ENCODE results near the gene FAM229A. TPM values are rescaled to one million over a fixed set of nuclear protein-coding genes. Genes with fewer than 3 reads are reported as not detected.
A peak's percentile ranks its signal among the peaks of the same experiment; 100 is the strongest.

FAM229A gene
- total and polyA plus RNA-seq, 2 donors = 1.6 to 14.6 TPM

DNA sequence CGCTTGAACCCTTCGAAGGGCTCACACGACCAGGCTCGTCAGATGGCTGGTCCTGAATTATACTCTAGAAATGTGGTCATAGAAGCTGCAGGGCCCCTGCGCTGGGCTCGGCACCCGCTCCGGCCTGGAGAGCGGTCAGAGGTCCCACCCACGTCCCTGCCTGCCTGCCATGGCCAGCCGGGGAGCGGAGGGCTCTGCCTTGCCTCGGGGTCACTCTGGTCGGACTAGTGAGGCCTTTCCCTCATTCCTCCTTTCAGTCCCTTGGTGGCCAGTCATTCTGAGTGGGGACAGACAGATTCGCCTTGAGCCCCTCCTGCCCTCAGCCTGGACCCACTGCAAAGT lies 25.7 kb downstream of the FAM229A start:
- H3K27ac ChIP-seq (ENCODE audit: low read depth in 1 of 2, low read length in 1 of 2) = no peak overlapping the region
- no peak for DNase-seq (ENCODE audit: low read depth in 6 of 9, low spot score in 9 of 9)
- no peaks in the 10 kb centered on the region for H3K9me3 ChIP-seq (ENCODE audit: control insufficient read depth in 2 of 2, insufficient read depth in 1 of 2, low read length in 1 of 2)
- H3K27me3 ChIP-seq (ENCODE audit: control insufficient read depth in 2 of 2, insufficient read depth in 1 of 2, low read length in 1 of 2) = peaks cover 0 to 19% of the 10 kb centered on the region in 2 donors
- 47% methylated on average over 15 of the region's 15 CpGs for WGBS
- peaks cover 19 to 31% of the 10 kb centered on the region in 2 donors for H3K36me3 ChIP-seq (ENCODE audit: control insufficient read depth in 2 of 2, insufficient read depth in 2 of 2, low read length in 1 of 2)
- H3K4me3 ChIP-seq (ENCODE audit: low read length in 2 of 2) = peak overlapping the region; percentile 22 to 70
- peaks cover 10 to 53% of the 10 kb centered on the region in 2 donors for H3K4me1 ChIP-seq (ENCODE audit: control insufficient read depth in 2 of 2, insufficient read depth in 2 of 2, low read length in 2 of 2)

DNA sequence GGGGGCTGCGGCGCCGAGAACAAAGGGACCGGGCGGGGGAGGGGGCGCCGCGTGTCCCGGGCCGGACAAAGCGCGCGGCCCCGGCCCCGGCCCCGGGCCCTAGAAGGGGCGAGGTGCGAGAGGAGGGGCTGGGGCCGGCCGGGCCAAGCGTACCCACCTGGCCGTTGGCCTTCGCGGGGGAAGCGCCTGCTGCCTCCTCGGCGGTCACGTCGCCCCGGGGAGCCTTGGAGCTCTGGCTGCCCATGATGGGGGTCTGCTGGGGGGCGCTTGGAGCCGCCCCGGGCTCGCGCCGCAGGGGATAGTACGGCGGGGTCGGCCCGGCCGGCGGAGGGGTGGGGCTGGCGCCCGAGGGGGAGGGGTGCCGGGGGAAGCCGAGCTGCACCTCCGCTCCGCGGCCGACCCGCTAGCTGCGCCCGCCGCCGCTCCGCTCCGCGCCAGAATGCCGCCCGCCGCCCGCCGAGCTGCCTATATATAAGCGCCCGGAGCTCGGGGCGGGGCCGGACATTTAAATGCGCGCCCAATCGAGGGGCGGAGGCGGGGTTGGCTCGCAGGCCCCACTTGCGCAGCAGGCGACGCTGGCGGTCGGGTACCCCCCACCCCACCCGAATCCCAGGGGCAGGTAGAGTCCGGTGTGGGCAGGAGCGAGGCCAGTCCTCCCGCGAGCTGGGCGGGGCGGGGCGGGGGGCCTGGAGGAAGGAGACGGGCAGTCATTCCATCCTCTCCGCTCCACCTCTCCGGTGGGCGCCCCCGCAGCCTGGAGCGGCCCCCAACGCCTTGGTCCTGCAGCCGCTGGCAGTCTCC lies 26.3 kb downstream of the FAM229A start, which contains the start of gene MARCKSL1:
Gene MARCKSL1, minus strand, starts transcription at position 444 of the 801 bp plus-strand sequence. Its CDS starts 200 bp downstream, at position 244.
- peak; percentile 41 to 94 (median 85) for DNase-seq (ENCODE audit: low read depth in 6 of 9, low spot score in 9 of 9)
- peaks cover 25 to 37% of the 10 kb centered on the region in 2 donors for H3K36me3 ChIP-seq (ENCODE audit: control insufficient read depth in 2 of 2, insufficient read depth in 2 of 2, low read length in 1 of 2)
- 2% methylated on average over 95 of the region's 95 CpGs for WGBS

DNA sequence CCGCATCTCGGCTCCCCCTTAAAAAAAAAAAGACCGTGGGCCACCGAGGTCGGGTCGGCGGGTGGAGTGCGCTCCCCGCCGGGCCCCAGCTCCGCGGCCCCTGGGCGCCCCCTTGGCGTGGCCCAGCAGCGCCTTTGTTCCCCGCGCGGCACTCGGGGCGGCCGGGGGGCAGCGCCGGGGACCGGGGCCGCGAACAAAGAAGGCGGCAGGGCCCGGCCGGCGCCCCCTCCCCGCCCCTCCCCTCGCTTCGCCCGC lies 26.8 kb downstream of the FAM229A start:
- Histone ChIP-seq H3K36me3 (ENCODE audit: control insufficient read depth in 2 of 2, insufficient read depth in 2 of 2, low read length in 1 of 2) (peaks cover 30 to 42% of the 10 kb centered on the region in 2 donors), H3K27me3 (ENCODE audit: control insufficient read depth in 2 of 2, insufficient read depth in 1 of 2, low read length in 1 of 2) (peaks cover 0 to 19% of the 10 kb centered on the region in 2 donors), H3K27ac (ENCODE audit: low read depth in 1 of 2, low read length in 1 of 2) (no peak overlapping the region), H3K4me1 (ENCODE audit: control insufficient read depth in 2 of 2, insufficient read depth in 2 of 2, low read length in 2 of 2) (peaks cover 10 to 50% of the 10 kb centered on the region in 2 donors), H3K4me3 (ENCODE audit: low read length in 2 of 2) (peak overlapping the region; percentile 70 to 73), H3K9me3 (ENCODE audit: control insufficient read depth in 2 of 2, insufficient read depth in 1 of 2, low read length in 1 of 2) (no peaks in the 10 kb centered on the region)
- under 1% methylated on average over 34 of the region's 34 CpGs for WGBS
- no peak for DNase-seq (ENCODE audit: low read depth in 6 of 9, low spot score in 9 of 9)

More for the DNA sequence above, 26.3 kb downstream of the FAM229A start, which contains the start of gene MARCKSL1:
- peaks cover 10 to 50% of the 10 kb centered on the region in 2 donors for H3K4me1 ChIP-seq (ENCODE audit: control insufficient read depth in 2 of 2, insufficient read depth in 2 of 2, low read length in 2 of 2)
- H3K4me3 ChIP-seq (ENCODE audit: low read length in 2 of 2) = peak within 1 kb of the TSS; percentile 70 to 73
- peaks cover 0 to 19% of the 10 kb centered on the region in 2 donors for H3K27me3 ChIP-seq (ENCODE audit: control insufficient read depth in 2 of 2, insufficient read depth in 1 of 2, low read length in 1 of 2)
- H3K9me3 ChIP-seq (ENCODE audit: control insufficient read depth in 2 of 2, insufficient read depth in 1 of 2, low read length in 1 of 2) = no peaks in the 10 kb centered on the region
- peak within 1 kb of the TSS; percentile 32 to 64 for H3K27ac ChIP-seq (ENCODE audit: low read depth in 1 of 2, low read length in 1 of 2)

DNA sequence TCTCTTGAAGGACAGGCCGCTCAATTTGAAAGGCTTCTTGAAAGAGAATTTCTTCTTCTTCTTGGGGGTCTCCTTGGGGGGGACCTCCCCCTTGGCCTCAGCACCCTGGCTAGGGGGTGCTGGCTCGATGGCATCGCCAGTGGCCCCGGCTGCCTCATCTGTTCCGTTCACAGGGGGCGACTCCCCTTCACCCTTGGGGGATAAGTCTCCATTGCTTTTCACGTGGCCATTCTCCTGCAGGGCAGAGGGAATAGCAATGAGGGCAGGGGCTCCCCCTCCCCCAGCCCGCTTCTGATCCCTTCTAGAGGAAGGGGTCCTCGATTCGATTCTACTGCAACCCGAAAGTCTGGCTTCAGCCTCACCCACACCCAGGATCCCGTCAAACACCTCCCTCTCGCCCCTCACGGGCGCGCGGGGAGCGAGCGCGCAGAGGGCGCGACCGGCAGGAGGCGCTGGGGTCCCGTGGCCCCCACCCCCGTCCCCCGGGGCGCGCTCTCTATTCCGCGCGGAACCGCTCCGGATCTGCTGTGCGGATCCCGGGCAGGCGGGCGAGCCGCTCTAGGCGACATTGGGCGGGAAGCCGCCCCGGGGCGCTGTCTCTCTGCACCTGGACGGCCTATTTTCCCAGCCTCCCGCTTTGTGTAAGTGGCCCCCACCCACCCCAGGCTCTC lies 27.3 kb downstream of the FAM229A start:
- peak in 7 of 9 donors; percentile 63 to 87 (median 76) for DNase-seq (ENCODE audit: low read depth in 6 of 9, low spot score in 9 of 9)

DNA sequence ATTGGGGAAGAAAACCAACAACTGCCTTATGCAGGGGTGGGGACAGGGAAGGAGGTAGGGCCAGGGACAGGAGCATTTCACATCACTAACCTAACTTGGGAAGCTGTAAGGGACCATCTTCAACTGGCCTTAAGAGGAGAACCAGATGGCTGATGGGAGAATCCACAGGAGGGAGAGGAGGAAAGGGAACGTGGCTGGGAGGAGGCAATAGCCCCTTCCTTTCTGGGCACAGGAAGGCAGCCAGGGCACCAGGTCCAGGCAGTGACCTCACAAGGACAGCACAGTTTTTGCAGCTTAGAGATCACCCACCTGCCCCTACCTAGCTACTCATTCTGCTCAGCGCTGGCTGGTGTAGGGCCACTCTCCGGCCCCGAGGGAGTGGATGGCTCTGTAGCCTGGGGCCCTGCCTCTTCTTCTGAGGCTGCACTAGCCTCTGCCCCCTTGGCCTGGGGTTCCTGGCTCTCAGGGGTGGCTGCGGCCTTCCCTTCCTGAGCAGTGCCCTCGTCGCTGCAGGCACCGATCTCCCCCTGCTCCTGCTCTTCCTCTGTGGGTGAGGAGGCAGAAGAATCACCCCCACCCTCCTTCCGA lies 27.9 kb downstream of the FAM229A start:
- Histone ChIP-seq H3K36me3 (ENCODE audit: control insufficient read depth in 2 of 2, insufficient read depth in 2 of 2, low read length in 1 of 2) (peaks cover 41 to 53% of the 10 kb centered on the region in 2 donors), H3K27me3 (ENCODE audit: control insufficient read depth in 2 of 2, insufficient read depth in 1 of 2, low read length in 1 of 2) (peaks cover 0 to 19% of the 10 kb centered on the region in 2 donors), H3K4me3 (ENCODE audit: low read length in 2 of 2) (peak overlapping the region; percentile 70 to 73), H3K4me1 (ENCODE audit: control insufficient read depth in 2 of 2, insufficient read depth in 2 of 2, low read length in 2 of 2) (peaks cover 10 to 50% of the 10 kb centered on the region in 2 donors), H3K27ac (ENCODE audit: low read depth in 1 of 2, low read length in 1 of 2) (peak overlapping the region in 1 of 2 donors; percentile 47), H3K9me3 (ENCODE audit: control insufficient read depth in 2 of 2, insufficient read depth in 1 of 2, low read length in 1 of 2) (no peaks in the 10 kb centered on the region)
- DNase-seq (ENCODE audit: low read depth in 6 of 9, low spot score in 9 of 9) = peak in 1 of 9 donors; percentile 15
- 55% methylated on average over 9 of the region's 9 CpGs for WGBS

More for the DNA sequence above, 27.3 kb downstream of the FAM229A start:
- Histone ChIP-seq H3K36me3 (ENCODE audit: control insufficient read depth in 2 of 2, insufficient read depth in 2 of 2, low read length in 1 of 2) (peaks cover 35 to 47% of the 10 kb centered on the region in 2 donors), H3K4me1 (ENCODE audit: control insufficient read depth in 2 of 2, insufficient read depth in 2 of 2, low read length in 2 of 2) (peaks cover 10 to 50% of the 10 kb centered on the region in 2 donors), H3K27me3 (ENCODE audit: control insufficient read depth in 2 of 2, insufficient read depth in 1 of 2, low read length in 1 of 2) (peaks cover 0 to 19% of the 10 kb centered on the region in 2 donors), H3K4me3 (ENCODE audit: low read length in 2 of 2) (peak overlapping the region; percentile 70 to 73), H3K9me3 (ENCODE audit: control insufficient read depth in 2 of 2, insufficient read depth in 1 of 2, low read length in 1 of 2) (no peaks in the 10 kb centered on the region), H3K27ac (ENCODE audit: low read depth in 1 of 2, low read length in 1 of 2) (peak overlapping the region in 1 of 2 donors; percentile 47)
- WGBS = 2% methylated on average over 46 of the region's 46 CpGs

DNA sequence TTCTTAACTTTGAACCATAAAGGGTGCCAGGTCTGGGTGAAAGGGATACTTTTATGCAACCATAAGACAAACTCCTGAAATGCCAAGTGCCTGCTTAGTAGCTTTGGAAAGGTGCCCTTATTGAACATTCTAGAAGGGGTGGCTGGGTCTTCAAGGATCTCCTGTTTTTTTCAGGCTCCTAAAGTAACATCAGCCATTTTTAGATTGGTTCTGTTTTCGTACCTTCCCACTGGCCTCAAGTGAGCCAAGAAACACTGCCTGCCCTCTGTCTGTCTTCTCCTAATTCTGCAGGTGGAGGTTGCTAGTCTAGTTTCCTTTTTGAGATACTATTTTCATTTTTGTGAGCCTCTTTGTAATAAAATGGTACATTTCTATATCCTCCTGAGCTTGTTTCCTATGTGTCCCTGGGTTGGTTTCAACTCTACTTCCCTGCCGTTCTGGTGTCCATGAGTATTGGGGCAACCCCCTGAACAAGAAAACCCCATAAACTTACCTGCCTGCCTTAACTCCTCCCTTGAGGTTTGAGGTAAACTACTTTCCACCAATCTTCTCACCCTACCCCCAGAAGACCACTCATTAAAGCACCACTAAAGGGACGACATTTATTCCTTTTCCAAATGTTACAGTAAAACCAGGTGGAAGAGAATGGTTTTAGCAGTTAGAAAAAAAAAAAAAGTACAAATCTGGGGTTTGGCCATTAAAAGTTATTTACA lies 28.9 kb downstream of the FAM229A start:
- Histone ChIP-seq H3K36me3 (ENCODE audit: control insufficient read depth in 2 of 2, insufficient read depth in 2 of 2, low read length in 1 of 2) (peaks cover 51 to 63% of the 10 kb centered on the region in 2 donors), H3K4me3 (ENCODE audit: low read length in 2 of 2) (no peak overlapping the region), H3K27ac (ENCODE audit: low read depth in 1 of 2, low read length in 1 of 2) (peak overlapping the region in 1 of 2 donors; percentile 15), H3K4me1 (ENCODE audit: control insufficient read depth in 2 of 2, insufficient read depth in 2 of 2, low read length in 2 of 2) (peaks cover 10 to 49% of the 10 kb centered on the region in 2 donors), H3K9me3 (ENCODE audit: control insufficient read depth in 2 of 2, insufficient read depth in 1 of 2, low read length in 1 of 2) (no peaks in the 10 kb centered on the region), H3K27me3 (ENCODE audit: control insufficient read depth in 2 of 2, insufficient read depth in 1 of 2, low read length in 1 of 2) (peaks cover 0 to 19% of the 10 kb centered on the region in 2 donors)
- no peak for DNase-seq (ENCODE audit: low read depth in 6 of 9, low spot score in 9 of 9)
- WGBS = 91% methylated on average over 3 of the region's 3 CpGs

DNA sequence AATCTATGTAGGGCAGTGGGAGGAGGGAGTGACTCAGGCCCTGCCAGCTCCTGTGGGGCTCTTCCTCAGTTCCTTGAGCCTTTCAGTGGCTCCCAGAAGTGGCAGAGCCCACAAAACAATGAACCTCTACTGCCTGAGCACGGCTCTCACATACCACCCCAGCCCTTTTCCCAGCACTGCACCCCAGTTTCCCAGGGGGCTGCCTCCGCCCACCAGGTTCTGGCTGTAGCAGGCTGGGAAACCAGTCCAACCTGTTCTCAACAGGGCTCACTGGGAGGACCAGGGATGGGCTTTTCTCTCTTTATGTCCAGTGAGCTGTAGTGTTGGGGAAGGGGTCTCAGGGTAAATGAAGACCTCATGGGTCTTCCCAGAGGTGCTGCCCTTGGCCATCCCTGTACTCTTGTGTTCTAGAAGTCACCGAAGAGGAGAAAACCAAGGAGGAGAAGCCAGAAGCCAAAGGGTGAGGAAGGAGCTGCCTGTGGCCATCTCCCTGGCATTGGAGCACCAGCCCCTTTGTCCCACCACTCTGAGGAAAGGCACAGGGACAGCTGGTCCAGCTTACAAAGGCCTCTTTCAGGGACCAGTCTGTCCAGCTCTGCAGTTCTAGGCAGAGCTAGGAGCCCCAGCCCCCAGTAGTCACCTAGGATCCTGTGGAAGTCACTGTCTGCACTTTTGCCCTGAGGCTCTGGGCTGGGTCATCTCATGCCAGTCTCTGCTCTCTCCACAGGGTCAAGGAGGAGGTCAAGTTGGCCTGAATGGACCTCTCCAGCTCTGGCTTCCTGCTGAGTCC lies 29.8 kb downstream of the FAM229A start:
- H3K9me3 ChIP-seq (ENCODE audit: control insufficient read depth in 2 of 2, insufficient read depth in 1 of 2, low read length in 1 of 2) = no peaks in the 10 kb centered on the region
- no peak overlapping the region for H3K4me3 ChIP-seq (ENCODE audit: low read length in 2 of 2)
- 97% methylated on average over 3 of the region's 3 CpGs for WGBS
- peak overlapping the region in 1 of 2 donors; percentile 26 for H3K27ac ChIP-seq (ENCODE audit: low read depth in 1 of 2, low read length in 1 of 2)
- no peak for DNase-seq (ENCODE audit: low read depth in 6 of 9, low spot score in 9 of 9)
- peaks cover 10 to 40% of the 10 kb centered on the region in 2 donors for H3K4me1 ChIP-seq (ENCODE audit: control insufficient read depth in 2 of 2, insufficient read depth in 2 of 2, low read length in 2 of 2)
- H3K36me3 ChIP-seq (ENCODE audit: control insufficient read depth in 2 of 2, insufficient read depth in 2 of 2, low read length in 1 of 2) = peaks cover 60 to 72% of the 10 kb centered on the region in 2 donors
- peaks cover 0 to 13% of the 10 kb centered on the region in 2 donors for H3K27me3 ChIP-seq (ENCODE audit: control insufficient read depth in 2 of 2, insufficient read depth in 1 of 2, low read length in 1 of 2)

DNA sequence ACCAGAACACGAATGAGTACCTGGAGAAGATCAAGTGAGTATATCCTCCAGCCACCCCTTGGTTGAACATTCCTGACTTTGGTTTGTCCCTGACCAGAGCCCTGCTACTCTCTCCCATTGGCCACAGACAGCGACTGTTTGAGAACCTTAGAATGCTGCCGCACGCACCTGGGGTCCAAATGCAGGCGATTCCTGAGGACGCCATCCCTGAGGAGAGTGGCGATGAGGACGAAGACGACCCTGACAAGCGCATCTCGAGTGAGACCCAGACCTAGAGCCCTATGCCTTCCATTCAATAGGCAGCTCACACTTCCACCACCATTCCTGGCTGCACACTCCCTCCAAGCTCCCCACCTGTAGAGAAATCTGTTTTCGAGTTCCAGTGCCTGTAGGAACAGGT lies 30.7 kb downstream of the FAM229A start:
- 98% methylated on average over 12 of the region's 12 CpGs for WGBS
- H3K36me3 ChIP-seq (ENCODE audit: control insufficient read depth in 2 of 2, insufficient read depth in 2 of 2, low read length in 1 of 2) = peaks cover 69 to 81% of the 10 kb centered on the region in 2 donors
- no peak overlapping the region for H3K27ac ChIP-seq (ENCODE audit: low read depth in 1 of 2, low read length in 1 of 2)
- peaks cover 9 to 31% of the 10 kb centered on the region in 2 donors for H3K4me1 ChIP-seq (ENCODE audit: control insufficient read depth in 2 of 2, insufficient read depth in 2 of 2, low read length in 2 of 2)
- H3K27me3 ChIP-seq (ENCODE audit: control insufficient read depth in 2 of 2, insufficient read depth in 1 of 2, low read length in 1 of 2) = peaks cover 0 to 4% of the 10 kb centered on the region in 2 donors
- H3K4me3 ChIP-seq (ENCODE audit: low read length in 2 of 2) = no peak overlapping the region
- no peak for DNase-seq (ENCODE audit: low read depth in 6 of 9, low spot score in 9 of 9)
- no peaks in the 10 kb centered on the region for H3K9me3 ChIP-seq (ENCODE audit: control insufficient read depth in 2 of 2, insufficient read depth in 1 of 2, low read length in 1 of 2)

All from thymus (tissue), 11 donors.